ENCODE measurements around the gene EIF2A. TPM values are rescaled to one million over a fixed set of nuclear protein-coding genes. Genes with fewer than 3 reads are reported as not detected.

Gene EIF2A
- total RNA-seq, 2 experiments from 2014 or later, result 130 to 136 TPM

- intact Hi-C loops (cut with micrococcal nuclease), result no loop called here
- no peak overlapping the region for H3K27ac Mint-ChIP-seq
- no peak for ATAC-seq
- H3K9me3 Mint-ChIP-seq, result no peaks in the 10 kb centered on the region
- peaks cover 5% of the 10 kb centered on the region for H3K4me1 Mint-ChIP-seq (ENCODE audit: low read depth)
- TF ChIP-seq, protein P1, sequence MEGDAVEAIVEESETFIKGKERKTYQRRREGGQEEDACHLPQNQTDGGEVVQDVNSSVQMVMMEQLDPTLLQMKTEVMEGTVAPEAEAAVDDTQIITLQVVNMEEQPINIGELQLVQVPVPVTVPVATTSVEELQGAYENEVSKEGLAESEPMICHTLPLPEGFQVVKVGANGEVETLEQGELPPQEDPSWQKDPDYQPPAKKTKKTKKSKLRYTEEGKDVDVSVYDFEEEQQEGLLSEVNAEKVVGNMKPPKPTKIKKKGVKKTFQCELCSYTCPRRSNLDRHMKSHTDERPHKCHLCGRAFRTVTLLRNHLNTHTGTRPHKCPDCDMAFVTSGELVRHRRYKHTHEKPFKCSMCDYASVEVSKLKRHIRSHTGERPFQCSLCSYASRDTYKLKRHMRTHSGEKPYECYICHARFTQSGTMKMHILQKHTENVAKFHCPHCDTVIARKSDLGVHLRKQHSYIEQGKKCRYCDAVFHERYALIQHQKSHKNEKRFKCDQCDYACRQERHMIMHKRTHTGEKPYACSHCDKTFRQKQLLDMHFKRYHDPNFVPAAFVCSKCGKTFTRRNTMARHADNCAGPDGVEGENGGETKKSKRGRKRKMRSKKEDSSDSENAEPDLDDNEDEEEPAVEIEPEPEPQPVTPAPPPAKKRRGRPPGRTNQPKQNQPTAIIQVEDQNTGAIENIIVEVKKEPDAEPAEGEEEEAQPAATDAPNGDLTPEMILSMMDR (IDR thresholded peaks at IDR 0.05), result no peak
- H3K36me3 Mint-ChIP-seq (ENCODE audit: low read depth), result peaks cover 44% of the 10 kb centered on the region
- ChIA-PET POLR2A (no interaction called here), CTCF (no interaction called here)
- no peaks in the 10 kb centered on the region for H3K27me3 Mint-ChIP-seq
- DNase-seq, result no peak
- H3K4me3 Mint-ChIP-seq, result no peak overlapping the region
Measured at GRCh38 chr3:150627557-150627956, 81.0 kb downstream of the EIF2A start.

DNA sequence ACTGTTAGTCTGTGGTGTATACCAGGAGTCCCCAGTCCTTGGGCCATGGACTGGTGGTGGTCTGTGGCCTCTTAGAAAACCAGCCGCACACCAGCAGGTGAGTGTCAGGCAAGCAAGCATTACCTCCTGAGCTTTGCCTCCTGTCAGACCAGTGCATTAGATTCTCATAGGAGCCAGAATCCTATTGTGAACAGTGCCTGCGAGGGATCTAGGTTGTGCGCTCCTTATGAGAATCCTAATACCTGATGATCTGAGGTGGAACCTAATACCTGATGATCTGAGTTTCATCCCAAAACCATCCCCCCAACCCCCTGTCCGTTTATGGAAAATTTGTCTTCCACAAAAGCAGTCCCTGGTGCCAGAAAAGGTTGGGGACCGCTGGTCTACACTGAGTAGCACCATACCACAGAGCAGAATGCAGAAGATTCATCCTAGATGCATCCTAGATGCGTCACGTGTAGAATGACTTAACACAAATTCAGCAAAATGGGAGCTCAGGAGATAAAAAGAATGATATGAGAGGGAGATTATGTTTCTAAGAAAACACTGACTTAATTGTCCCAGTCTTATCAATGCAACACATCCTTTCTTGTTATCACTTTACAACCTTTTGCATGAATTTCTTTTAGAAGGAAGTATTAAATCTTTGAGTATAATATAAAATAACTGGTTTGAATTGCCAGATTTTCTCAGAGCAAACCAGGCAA is 85.1 kb downstream of the EIF2A start:
- DNase-seq, result no peak
- ChIA-PET POLR2A (interaction anchor here (0.9 to 2.4 kb wide), 2 partner anchors 19 to 29 kb away, joined by 3 to 7 read pairs; partner anchors contain the start of gene SELENOT), CTCF (no interaction called here)
- intact Hi-C loops (cut with micrococcal nuclease), result no loop called here
- H3K27me3 Mint-ChIP-seq, result no peaks in the 10 kb centered on the region
- H3K4me3 Mint-ChIP-seq, result no peak overlapping the region
- TF ChIP-seq, protein P1 (IDR thresholded peaks at IDR 0.05), result no peak
- ATAC-seq, result no peak
- peaks cover 28% of the 10 kb centered on the region for H3K4me1 Mint-ChIP-seq (ENCODE audit: low read depth)
- peaks cover 27% of the 10 kb centered on the region for H3K36me3 Mint-ChIP-seq (ENCODE audit: low read depth)
- H3K9me3 Mint-ChIP-seq, result no peaks in the 10 kb centered on the region
- H3K27ac Mint-ChIP-seq, result no peak overlapping the region

DNA sequence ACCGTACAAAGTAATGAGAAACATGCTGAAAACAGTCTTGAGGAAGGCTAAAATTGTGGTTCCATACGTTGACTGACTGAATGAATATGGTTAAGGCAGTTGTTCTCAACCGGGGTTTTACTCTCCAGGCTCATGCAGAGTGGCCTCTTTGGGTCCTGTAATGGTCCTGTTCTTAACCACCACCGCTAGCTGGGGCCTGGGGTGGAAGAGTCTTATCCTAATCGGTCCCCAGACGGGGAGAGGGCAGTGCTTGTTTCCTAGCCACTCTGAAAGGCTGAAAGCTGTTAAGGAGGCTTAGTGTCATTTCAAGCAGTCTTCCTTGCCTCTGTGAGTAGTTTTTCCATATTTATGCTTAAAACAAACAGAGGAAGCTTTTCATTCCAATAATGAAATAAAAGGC is 88.5 kb downstream of the EIF2A start:
- ChIA-PET CTCF (interaction anchor here (1.0 to 1.2 kb wide), 3 partner anchors 11 to 230 kb away, joined by 3 read pairs; no protein-coding TSS in a partner anchor), POLR2A (no interaction called here)
- H3K27ac Mint-ChIP-seq, result peak overlapping the region; percentile 80
- intact Hi-C loops (cut with micrococcal nuclease), result no loop called here
- DNase-seq (no peak), ATAC-seq (no peak)
- H3K4me3 Mint-ChIP-seq, result no peak overlapping the region
- peaks cover 31% of the 10 kb centered on the region for H3K4me1 Mint-ChIP-seq (ENCODE audit: low read depth)
- no peaks in the 10 kb centered on the region for H3K9me3 Mint-ChIP-seq
- TF ChIP-seq, protein P1 (IDR thresholded peaks at IDR 0.05), result no peak
- no peaks in the 10 kb centered on the region for H3K27me3 Mint-ChIP-seq
- peaks cover 9% of the 10 kb centered on the region for H3K36me3 Mint-ChIP-seq (ENCODE audit: low read depth)

DNA sequence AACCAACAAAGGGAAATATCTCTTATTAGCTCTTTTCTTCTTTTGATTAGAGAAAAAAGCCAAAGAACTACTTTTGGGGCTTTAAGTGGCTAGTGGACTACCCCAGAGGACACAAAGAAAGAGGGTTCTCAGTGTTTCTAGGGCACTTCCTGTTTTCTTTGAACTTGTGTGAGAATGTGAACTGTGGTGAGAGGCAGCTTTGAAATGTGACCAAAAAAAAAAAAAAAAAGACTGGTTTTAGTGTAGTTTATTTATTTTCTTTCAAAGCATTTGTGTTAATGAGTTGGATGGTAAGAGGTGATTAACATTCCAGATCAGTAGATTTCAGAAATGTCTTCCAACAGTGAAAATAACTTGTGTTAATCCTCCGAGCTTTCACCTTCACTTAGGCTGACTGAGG is 88.9 kb downstream of the EIF2A start:
- intact Hi-C loops (cut with micrococcal nuclease), result no loop called here
- H3K27ac Mint-ChIP-seq, result peak overlapping the region; percentile 80
- DNase-seq, result no peak

More for the DNA sequence above, 88.9 kb downstream of the EIF2A start:
- POLR2A ChIA-PET, result interaction anchor here (0.7 kb wide), 1 partner anchor 101 kb away, joined by 4 read pairs; no protein-coding TSS in a partner anchor
- Mint-ChIP-seq H3K36me3 (ENCODE audit: low read depth) (peaks cover 8% of the 10 kb centered on the region), H3K9me3 (no peaks in the 10 kb centered on the region), H3K27me3 (no peaks in the 10 kb centered on the region), H3K4me1 (ENCODE audit: low read depth) (peaks cover 31% of the 10 kb centered on the region), H3K4me3 (no peak overlapping the region)
- peak; percentile 75 for ATAC-seq
- CTCF ChIA-PET, result interaction anchor here (1.0 to 1.2 kb wide), 3 partner anchors 11 to 229 kb away, joined by 3 read pairs; no protein-coding TSS in a partner anchor
- TF ChIP-seq, protein P1 (IDR thresholded peaks at IDR 0.05), result no peak

Other genes with a start within 250 kb of the EIF2A start
- gene TSC22D2, start 138.5 kb upstream of the EIF2A start, total RNA-seq, result 10 to 100 TPM; 12.3 to 16.7 TPM
- 100 to 1,000 TPM; 115 TPM for gene SERP1, start 291 bp upstream of the EIF2A start, total RNA-seq
- 10 to 100 TPM; 77.6 to 89.8 TPM for gene SELENOT, start 56.5 kb downstream of the EIF2A start, total RNA-seq
- gene ERICH6, start 157.1 kb downstream of the EIF2A start, total RNA-seq, result not detected
- gene SIAH2, start 216.4 kb downstream of the EIF2A start, total RNA-seq, result 10 to 100 TPM; 90.3 to 91.1 TPM